Tibial nerve (tissue), 4 donors: Measurements from ENCODE around the gene ARG2. TPM values are rescaled to one million over a fixed set of nuclear protein-coding genes. Genes with fewer than 3 reads are reported as not detected.
A peak's percentile ranks its signal among the peaks of the same experiment; 100 is the strongest.

Source experiments
- DNase-seq, 2 donors: peaks; one replicate each; pipeline ENCODE4 v3.0.0-alpha.2; 2019; ENCODE audit warnings: low spot score in 2 of 2
- H3K27ac ChIP-seq, 4 donors: fragments of 200-600 bp; sonication (generic) in 3 of 4; one replicate each; pipeline ENCODE4 v1.5.1; 2017 to 2019; ENCODE audit warnings: mild to moderate bottlenecking in 1 of 4
- H3K27me3 ChIP-seq, 2 donors: fragments of 200-600 bp; sonication (generic) in 1 of 2; one replicate each; pipeline versions ENCODE4 v1.5.1 to v1.6.0; 2017 to 2019
- H3K36me3 ChIP-seq, 3 donors: fragments of 200-600 bp; sonication (generic); one replicate each; pipeline ENCODE4 v1.5.1; 2018 to 2019
- H3K4me1 ChIP-seq, 4 donors: fragments of 200-600 bp; sonication (generic) in 3 of 4; one replicate each; pipeline ENCODE4 v1.5.1; 2017 to 2019
- H3K4me3 ChIP-seq, 4 donors: fragments of 200-600 bp; sonication (generic) in 3 of 4; one replicate each; pipeline ENCODE4 v1.5.1; 2017 to 2019; ENCODE audit warnings: mild to moderate bottlenecking in 1 of 4, moderate library complexity in 1 of 4
- H3K9me3 ChIP-seq, 4 donors: fragments of 200-600 bp; sonication (generic) in 3 of 4; one replicate each; pipeline ENCODE4 v1.5.1; 2017 to 2019
- CTCF ChIP-seq, 5 experiments: fragments of 200-600 bp in 3 of 5; fragments of 450-650 bp in 2 of 5; sonication (generic) in 3 of 5; IDR thresholded peaks; one replicate each; pipeline ENCODE4 v1.5.1; 2016 to 2019; ENCODE audit warnings: antibody characterized with exemption in 5 of 5, mild to moderate bottlenecking in 3 of 5, moderate library complexity in 2 of 5
- EP300 ChIP-seq, 2 donors: sonication (generic); formaldehyde crosslinking; IDR thresholded peaks; one replicate each; pipeline ENCODE4 v1.6.1; 2017; ENCODE audit warnings: antibody characterized with exemption in 2 of 2, mild to moderate bottlenecking in 1 of 2
- POLR2A ChIP-seq, 2 donors: fragments of 450-650 bp; IDR thresholded peaks; one replicate each; pipeline ENCODE4 v1.6.1; 2017; ENCODE audit warnings: antibody characterized with exemption in 2 of 2, mild to moderate bottlenecking in 2 of 2, moderate library complexity in 2 of 2
- WGBS, 2 donors: methylation state at CpG; one replicate each; pipeline ENCODE4 v1.1.5; 2018; 5-methylcytosine and 5-hydroxymethylcytosine counted together
- total RNA-seq, 4 donors: library from RNA; depleted of rRNA; stranded (reverse); fragments of >200 nt; gene quantifications; one replicate each; pipeline ENCODE4 v1.1.0, GENCODE V29; 2016

The ARG2 gene
- total RNA-seq = 10 to 100 TPM in 1 of 4 donors, 1 to 10 TPM in 2, under 1 TPM in 1; 0.44 to 21.3 (median 2.6) TPM

GRCh38 chr14:67619446-67620216 is at the start of gene ARG2:
Gene ARG2 (plus strand): TSS chr14:67619920. CDS start chr14:67619978, 58 bp downstream.
- no peaks in the 10 kb centered on the region for H3K27me3 ChIP-seq
- peak; percentile 95 to 96 for DNase-seq
- WGBS, 2 donors = 0 to 2% methylated on average over 51 to 57 of the region's 62 CpGs
- H3K36me3 ChIP-seq = no peaks in the 10 kb centered on the region
- H3K4me1 ChIP-seq = peaks cover 0 to 35% (median 21%) of the 10 kb centered on the region in 4 donors
- H3K27ac ChIP-seq = peak within 1 kb of the TSS; percentile 52 to 90 (median 83)
- peak; percentile 53 to 80 for TF ChIP-seq POLR2A (IDR thresholded peaks at IDR 0.05)
- peak; percentile 88 to 89 for TF ChIP-seq EP300 (IDR thresholded peaks at IDR 0.05)
- peak in 2 of 5 experiments; percentile 21 to 31 for TF ChIP-seq CTCF (IDR thresholded peaks at IDR 0.05)
- H3K4me3 ChIP-seq = peak within 1 kb of the TSS; percentile 38 to 77 (median 68)
- no peaks in the 10 kb centered on the region for H3K9me3 ChIP-seq

DNA sequence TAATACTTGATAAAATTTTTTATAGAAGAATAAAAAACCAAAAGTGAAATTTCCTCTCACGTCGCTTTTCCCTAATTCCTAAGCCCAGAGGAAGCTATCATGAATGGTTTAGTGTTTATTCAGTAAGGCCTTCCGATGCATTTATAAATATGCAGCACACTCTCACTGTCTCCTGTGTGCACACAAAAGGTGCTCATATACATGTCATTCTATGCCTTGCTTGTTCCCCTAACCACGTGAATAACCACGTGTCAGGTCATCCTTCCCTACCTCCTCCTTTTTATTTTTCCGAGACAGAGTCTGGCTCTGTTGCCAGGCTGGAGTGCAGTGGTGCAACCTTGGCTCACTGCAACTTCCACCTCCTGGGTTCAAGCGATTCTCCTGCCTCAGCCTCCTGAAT is 49.3 kb upstream of the ARG2 start:
- H3K27ac ChIP-seq = no peak overlapping the region
- DNase-seq = no peak
- H3K36me3 ChIP-seq = peaks cover 0 to 15% (median 0%) of the 10 kb centered on the region in 3 donors
- 78 to 86% methylated on average over 7 of the region's 7 CpGs for WGBS, 2 donors
- TF ChIP-seq CTCF (IDR thresholded peaks at IDR 0.05) (no peak), POLR2A (IDR thresholded peaks at IDR 0.05) (no peak), EP300 (IDR thresholded peaks at IDR 0.05) (no peak)
- no peaks in the 10 kb centered on the region for H3K4me1 ChIP-seq
- H3K27me3 ChIP-seq = no peaks in the 10 kb centered on the region
- no peaks in the 10 kb centered on the region for H3K9me3 ChIP-seq
- no peak overlapping the region for H3K4me3 ChIP-seq

DNA sequence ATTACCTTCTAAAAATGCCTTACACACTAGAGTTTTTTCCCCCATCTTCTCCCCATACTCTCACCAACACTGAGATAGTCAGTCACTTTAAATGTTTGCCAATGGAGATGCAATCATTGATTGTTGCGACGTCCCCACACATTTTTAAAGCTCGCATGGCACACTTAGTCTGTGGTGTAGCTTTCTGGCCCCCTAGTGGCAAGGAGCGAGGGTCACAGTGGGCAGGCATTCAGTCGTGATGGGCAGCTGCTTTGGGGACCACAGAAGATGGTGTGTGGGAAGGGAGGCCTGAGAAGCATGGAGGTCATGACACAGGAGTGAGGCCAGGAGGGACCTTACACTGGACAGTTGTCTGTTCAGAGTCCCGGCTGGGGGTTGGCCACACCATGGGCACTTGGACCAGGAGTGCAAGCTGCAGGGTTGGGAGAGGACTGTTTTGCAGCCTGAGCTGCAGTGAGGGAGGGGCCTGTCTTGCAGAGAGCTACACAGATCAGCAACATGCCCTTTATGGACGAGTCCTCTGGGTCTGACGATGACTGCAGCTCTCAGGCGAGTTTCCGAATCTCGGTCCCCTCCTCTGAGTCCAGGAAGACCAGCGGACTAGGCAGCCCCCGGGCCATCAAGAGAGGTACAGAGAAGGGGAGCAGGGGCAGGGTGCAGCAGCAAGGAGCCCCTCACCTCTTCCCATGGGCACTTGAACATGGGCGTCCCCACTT is 48.3 kb upstream of the ARG2 start:
- peak; percentile 54 to 81 for DNase-seq
- H3K4me3 ChIP-seq = no peak overlapping the region
- H3K4me1 ChIP-seq = no peaks in the 10 kb centered on the region
- no peaks in the 10 kb centered on the region for H3K27me3 ChIP-seq
- H3K9me3 ChIP-seq = no peaks in the 10 kb centered on the region
- H3K36me3 ChIP-seq = peaks cover 0 to 21% (median 0%) of the 10 kb centered on the region in 3 donors
- TF ChIP-seq EP300 (IDR thresholded peaks at IDR 0.05) = no peak
- TF ChIP-seq CTCF (IDR thresholded peaks at IDR 0.05) = peak; percentile 72 to 87 (median 81)
- WGBS, 2 donors = 43 to 45% methylated on average over 13 of the region's 14 CpGs
- no peak overlapping the region for H3K27ac ChIP-seq

DNA sequence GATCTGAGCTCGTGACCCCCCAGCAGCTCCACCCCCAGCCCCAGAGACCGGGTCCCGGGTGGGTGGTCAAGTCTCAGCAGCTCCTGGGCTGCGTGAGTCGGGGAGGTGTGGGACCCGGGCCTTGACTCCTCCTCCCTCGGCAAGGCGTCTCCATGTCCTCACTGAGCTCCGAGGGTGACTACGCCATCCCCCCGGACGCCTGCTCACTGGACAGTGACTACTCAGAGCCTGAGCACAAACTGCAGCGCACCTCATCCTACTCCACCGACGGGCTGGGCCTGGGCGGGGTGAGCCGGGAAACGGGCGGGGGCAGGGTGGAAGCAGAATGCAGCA is 47.8 kb upstream of the ARG2 start:
- H3K27me3 ChIP-seq = no peaks in the 10 kb centered on the region
- WGBS, 2 donors = 90 to 96% methylated on average over 2 to 12 of the region's 19 CpGs
- no peak for DNase-seq
- no peaks in the 10 kb centered on the region for H3K9me3 ChIP-seq
- H3K4me1 ChIP-seq = no peaks in the 10 kb centered on the region
- peaks cover 0 to 23% (median 0%) of the 10 kb centered on the region in 3 donors for H3K36me3 ChIP-seq
- H3K27ac ChIP-seq = no peak overlapping the region
- no peak for TF ChIP-seq EP300 (IDR thresholded peaks at IDR 0.05)
- no peak for TF ChIP-seq POLR2A (IDR thresholded peaks at IDR 0.05)
- TF ChIP-seq CTCF (IDR thresholded peaks at IDR 0.05) = no peak
- no peak overlapping the region for H3K4me3 ChIP-seq

DNA sequence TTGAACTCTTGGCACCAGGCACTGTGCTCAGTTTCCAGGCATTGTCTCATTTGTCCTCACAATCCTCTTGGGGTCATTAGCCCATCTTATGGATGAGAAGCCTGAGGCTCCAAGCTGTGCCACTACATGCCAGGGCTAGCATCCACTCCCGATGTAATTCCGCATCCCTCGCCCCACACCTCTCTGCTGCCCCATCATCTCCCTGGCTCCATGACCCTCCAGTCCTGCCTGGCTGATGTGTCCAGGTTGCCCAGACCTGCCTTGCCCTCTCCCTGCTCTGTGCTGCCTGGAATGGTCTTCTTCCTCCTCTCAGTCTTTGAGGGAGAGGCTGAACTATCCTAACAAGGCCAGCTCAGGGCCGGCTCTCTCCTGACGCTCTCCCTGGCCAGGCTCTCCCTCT is 47.1 kb upstream of the ARG2 start:
- Histone ChIP-seq H3K4me3 (no peak overlapping the region), H3K27ac (no peak overlapping the region), H3K4me1 (no peaks in the 10 kb centered on the region), H3K36me3 (peaks cover 0 to 27% (median 0%) of the 10 kb centered on the region in 3 donors), H3K9me3 (no peaks in the 10 kb centered on the region), H3K27me3 (no peaks in the 10 kb centered on the region)
- DNase-seq = no peak
- TF ChIP-seq POLR2A (IDR thresholded peaks at IDR 0.05) = no peak
- no peak for TF ChIP-seq CTCF (IDR thresholded peaks at IDR 0.05)
- no peak for TF ChIP-seq EP300 (IDR thresholded peaks at IDR 0.05)
- 92 to 93% methylated on average over 5 of the region's 5 CpGs for WGBS, 2 donors
